GM10248 (cell line): ENCODE data around the gene SACM1L.

Experiments used
- CTCF ChIA-PET: fragments of 300-600 bp; sonication (Branson Sonifier 250); formaldehyde crosslinking; extraction: SDS; loops from one replicate; lab custom pipeline; 2021; ENCODE audit warnings: antibody characterized with exemption; lab: Yijun Ruan, JAX
- POLR2A ChIA-PET: fragments of 350-650 bp; sonication (Branson Sonifier 250); formaldehyde crosslinking; extraction: SDS; loops from one replicate; lab custom pipeline; 2020; ENCODE audit warnings: antibody characterized with exemption; lab: Yijun Ruan, JAX
- DNase-seq: peaks from one replicate; pipeline ENCODE4 v3.0.0; 2012; ENCODE audit errors: extremely low spot score
- TF ChIP-seq, protein P1 (sequence below): IDR thresholded peaks from 2 replicates; pipeline ENCODE4 v1.5.1; 2012; ENCODE audit warnings: mild to moderate bottlenecking, low read depth; ENCODE audit errors: extremely low read depth, missing control alignments, control extremely low read depth

SACM1L gene

DNA sequence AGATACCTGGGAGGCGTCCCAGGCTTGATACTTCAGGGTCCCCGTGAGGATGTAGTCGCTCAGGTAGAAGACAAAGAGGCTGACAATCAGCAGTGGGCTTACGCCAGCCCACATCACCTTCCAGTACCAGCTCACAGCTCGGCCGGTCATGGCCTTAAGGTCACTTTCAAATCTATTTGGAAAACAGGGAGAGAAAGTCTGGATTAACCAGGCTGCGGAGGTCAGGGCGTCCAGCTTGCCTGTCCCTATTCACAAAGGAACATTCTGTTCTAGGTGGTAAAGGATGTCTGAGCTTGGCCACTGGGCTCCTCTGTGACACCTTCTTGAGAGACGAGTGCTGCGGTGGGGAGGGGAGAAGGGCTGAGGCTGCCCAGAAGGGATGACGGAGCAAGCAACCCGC is 70.7 kb downstream of the SACM1L start:
- ChIA-PET CTCF (interaction anchor here (1.0 to 7.8 kb wide), 18 partner anchors 10 to 318 kb away, joined by 3 to 155 read pairs (median 6); partner anchors contain the start of gene SACM1L), POLR2A (no interaction called here)
- no peak for DNase-seq
- TF ChIP-seq, protein P1, sequence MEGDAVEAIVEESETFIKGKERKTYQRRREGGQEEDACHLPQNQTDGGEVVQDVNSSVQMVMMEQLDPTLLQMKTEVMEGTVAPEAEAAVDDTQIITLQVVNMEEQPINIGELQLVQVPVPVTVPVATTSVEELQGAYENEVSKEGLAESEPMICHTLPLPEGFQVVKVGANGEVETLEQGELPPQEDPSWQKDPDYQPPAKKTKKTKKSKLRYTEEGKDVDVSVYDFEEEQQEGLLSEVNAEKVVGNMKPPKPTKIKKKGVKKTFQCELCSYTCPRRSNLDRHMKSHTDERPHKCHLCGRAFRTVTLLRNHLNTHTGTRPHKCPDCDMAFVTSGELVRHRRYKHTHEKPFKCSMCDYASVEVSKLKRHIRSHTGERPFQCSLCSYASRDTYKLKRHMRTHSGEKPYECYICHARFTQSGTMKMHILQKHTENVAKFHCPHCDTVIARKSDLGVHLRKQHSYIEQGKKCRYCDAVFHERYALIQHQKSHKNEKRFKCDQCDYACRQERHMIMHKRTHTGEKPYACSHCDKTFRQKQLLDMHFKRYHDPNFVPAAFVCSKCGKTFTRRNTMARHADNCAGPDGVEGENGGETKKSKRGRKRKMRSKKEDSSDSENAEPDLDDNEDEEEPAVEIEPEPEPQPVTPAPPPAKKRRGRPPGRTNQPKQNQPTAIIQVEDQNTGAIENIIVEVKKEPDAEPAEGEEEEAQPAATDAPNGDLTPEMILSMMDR, result no peak

DNA sequence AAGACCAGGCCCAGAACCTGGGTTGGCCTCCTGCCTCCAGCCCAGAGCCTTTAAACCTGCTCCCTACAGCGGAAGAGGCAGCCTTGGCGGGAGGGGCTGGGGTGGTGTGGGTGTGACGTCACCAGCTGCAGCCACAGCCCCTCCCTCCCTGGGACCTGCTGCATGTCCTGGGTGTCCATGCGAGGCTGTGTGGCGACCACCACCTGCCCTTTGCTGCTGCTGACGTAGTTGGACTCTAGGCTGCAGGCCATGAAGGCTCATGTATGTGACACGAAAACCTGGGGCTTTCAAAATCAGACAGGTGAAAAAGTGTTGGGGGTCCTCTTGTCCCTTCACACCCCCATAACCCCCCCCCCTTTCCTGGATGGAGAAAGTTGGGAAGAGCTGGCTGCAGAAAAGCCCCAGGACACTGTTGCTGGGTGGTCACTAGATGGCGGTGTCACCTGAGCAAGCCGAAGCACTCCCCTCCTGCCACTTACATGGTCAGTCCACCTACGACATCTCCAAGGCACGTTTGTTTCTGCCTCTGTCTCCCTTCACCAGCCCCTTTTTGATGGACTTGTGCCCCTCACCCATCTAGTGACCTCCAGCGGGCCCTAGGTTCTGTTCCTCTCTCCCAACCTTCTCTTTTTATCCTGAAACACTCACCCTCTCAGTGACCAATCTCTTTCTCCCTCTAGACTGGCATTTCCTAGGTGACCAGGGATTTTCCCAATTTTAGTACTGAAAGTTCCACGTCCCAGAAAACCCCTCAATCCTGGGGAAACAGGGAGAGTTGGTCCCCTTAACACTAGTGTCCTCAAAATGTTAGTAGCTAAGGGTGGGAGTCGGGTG is 71.9 kb downstream of the SACM1L start:
- peak; percentile 88 for DNase-seq
- TF ChIP-seq, protein P1, result peak; percentile 80
- POLR2A ChIA-PET, result no interaction called here
- CTCF ChIA-PET, result interaction anchor here (0.7 to 7.8 kb wide), 33 partner anchors 9 to 624 kb away, joined by 3 to 155 read pairs (median 4); partner anchors contain the start of gene CXCR6

DNA sequence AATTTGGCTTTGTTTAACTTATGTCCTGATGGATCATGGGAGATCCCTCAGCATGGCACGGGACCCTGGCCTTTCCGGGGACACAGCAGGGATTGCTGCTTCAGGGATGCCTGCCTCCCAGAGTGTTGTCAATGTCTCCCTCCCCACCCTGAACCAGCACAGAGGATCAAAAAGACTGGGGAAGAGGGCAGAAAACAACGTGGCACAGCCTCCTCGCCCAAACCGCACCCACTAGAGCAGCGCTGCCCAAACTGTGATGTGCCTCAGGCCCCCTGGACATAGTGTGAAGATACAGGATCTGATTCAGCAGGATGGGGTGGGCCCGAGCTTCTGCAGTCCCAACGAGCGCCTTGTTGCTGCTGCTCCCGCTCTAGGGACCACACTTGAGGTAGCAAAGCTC is 72.6 kb downstream of the SACM1L start:
- ChIA-PET POLR2A (no interaction called here), CTCF (interaction anchor here (1.0 to 7.8 kb wide), 25 partner anchors 9 to 329 kb away, joined by 3 to 155 read pairs (median 5); partner anchors contain the start of gene CXCR6)
- no peak for DNase-seq
- TF ChIP-seq, protein P1, result no peak

DNA sequence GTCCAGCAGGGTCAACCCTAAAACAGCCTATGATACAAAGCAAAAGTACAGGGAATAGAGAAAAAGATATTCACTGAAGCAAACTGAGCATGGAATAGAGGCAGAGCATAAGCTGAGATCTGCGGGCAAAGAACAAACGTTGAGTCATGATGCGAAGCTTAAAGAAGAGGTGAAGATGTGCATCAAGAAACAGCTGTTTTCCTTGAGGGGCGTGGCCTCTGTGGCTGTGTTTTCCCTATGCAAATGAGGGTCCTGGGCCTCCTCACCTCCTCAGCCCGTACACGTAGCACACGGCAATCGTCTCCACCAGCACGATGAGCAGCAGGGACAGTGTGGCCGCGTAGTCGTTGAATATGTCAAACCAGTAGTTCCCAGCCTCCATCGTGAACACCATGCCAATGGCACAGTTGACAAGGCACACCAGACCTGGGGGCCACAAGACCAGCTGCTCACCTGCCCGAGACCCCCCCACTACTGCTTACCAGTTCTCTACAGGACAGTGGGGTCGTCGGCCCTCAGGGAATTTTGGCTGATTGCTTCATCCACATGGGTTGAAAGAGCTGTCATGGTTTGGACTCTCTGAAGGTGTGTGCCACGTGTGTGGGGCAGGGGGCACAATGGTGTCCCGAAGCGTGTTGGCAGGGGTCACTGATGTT is 73.6 kb downstream of the SACM1L start:
- POLR2A ChIA-PET, result interaction anchor here (0.6 kb wide), 1 partner anchor 728 kb away, joined by 3 read pairs; no protein-coding TSS in a partner anchor
- TF ChIP-seq, protein P1, result no peak
- no peak for DNase-seq
- CTCF ChIA-PET, result interaction anchor here (0.8 to 7.8 kb wide), 21 partner anchors 11 to 328 kb away, joined by 3 to 155 read pairs (median 6); partner anchors contain the start of gene CXCR6

DNA sequence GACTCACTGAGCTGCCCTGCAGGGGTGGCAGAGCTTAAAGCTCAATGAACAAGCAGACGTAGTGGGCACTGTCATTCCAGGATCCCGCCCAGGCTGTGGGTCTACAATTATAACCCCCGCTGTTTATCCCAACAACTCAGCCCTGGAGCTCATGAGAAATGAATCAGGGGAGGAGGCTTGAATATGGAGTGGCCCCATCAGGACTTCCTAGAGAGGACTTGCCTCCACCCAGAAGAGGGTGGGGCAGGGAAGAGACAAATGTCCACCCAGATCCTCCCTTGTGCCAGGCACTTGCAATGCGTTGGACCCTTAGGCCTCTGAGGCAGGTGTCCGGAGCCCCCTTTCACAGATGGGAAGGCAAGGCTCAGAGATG is 74.1 kb downstream of the SACM1L start:
- no peak for DNase-seq
- ChIA-PET CTCF (interaction anchor here (0.8 to 7.8 kb wide), 13 partner anchors 11 to 315 kb away, joined by 3 to 155 read pairs (median 10); partner anchors contain the start of gene CXCR6), POLR2A (no interaction called here)
- TF ChIP-seq, protein P1, result no peak

DNA sequence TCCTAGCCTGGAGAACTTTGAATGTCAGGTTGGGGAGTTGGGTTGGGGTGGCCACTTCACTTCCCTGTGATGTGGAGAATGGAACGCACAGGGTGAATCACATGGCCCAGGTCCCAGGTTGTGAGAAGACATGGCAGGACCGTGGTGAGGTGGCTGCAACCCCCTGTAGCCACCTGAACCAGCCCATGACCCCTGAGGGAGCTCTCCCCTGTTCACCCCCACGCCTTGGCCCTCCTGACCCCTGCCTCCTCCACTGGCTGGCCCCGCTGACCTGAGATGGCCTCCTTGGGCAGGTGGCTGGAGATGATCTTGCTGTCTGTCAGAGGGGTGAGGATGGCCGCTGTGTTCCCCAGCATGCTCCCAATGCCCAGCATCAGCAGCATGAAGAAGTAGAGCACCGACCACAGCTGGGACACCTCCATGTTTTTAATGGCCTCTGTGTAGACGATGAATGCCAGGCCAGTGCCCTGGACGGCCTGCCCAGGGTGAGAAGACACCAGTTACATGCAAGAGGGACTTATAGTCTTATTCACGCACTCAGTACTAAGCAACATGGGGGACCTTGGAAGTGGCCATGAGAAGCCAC is 76.2 kb downstream of the SACM1L start:
- ChIA-PET CTCF (interaction anchor here (7.3 to 7.8 kb wide), 2 partner anchors 165 to 173 kb away, joined by 48 to 155 read pairs; no protein-coding TSS in a partner anchor), POLR2A (no interaction called here)
- TF ChIP-seq, protein P1, result no peak
- DNase-seq, result no peak
